HCT116 (cell line): ENCODE measurements around the gene SLC12A3.

Experiments
- ATF3 ChIP-seq: IDR thresholded peaks from 2 replicates; pipeline ENCODE4 v1.6.1; 2012
- CEBPB ChIP-seq: IDR thresholded peaks from 2 replicates; pipeline ENCODE4 v1.6.1; 2012; ENCODE audit warnings: low read depth
- CTCF ChIP-seq, 3 experiments: fragments of 200-600 bp in 1 of 3; sonication (generic) in 1 of 3; IDR thresholded peaks in 2 of 3; conservative IDR thresholded peaks in 1 of 3; 2 replicates each; pipeline ENCODE4 v1.5.1; 2012 to 2017; ENCODE audit warnings: low read depth in 2 of 3, low read length in 2 of 3, antibody characterized with exemption in 1 of 3, borderline replicate concordance in 1 of 3, control low read depth in 1 of 3, mild to moderate bottlenecking in 1 of 3, mixed read lengths in 1 of 3, mixed run types in 1 of 3, moderate library complexity in 1 of 3; ENCODE audit not compliant: insufficient read depth in 1 of 3
- EGR1 ChIP-seq: IDR thresholded peaks from 2 replicates; pipeline ENCODE4 v1.6.1; 2012; ENCODE audit warnings: low read depth
- EZH2 ChIP-seq: fragments of 200-600 bp; sonication (generic); IDR thresholded peaks from 2 replicates; pipeline ENCODE4 v1.6.1; 2017; ENCODE audit warnings: antibody characterized with exemption, mixed run types
- EZH2phosphoT487 ChIP-seq: fragments of 200-600 bp; IDR thresholded peaks from 2 replicates; pipeline ENCODE4 v1.6.1; 2018; ENCODE audit warnings: antibody characterized with exemption, borderline replicate concordance
- POLR2A ChIP-seq: IDR thresholded peaks from 2 replicates; pipeline ENCODE4 v1.7.0; 2011; ENCODE audit warnings: borderline replicate concordance; ENCODE audit not compliant: insufficient read depth, insufficient read length; ENCODE audit errors: extremely low read depth
- POLR2AphosphoS5 ChIP-seq: IDR thresholded peaks from 2 replicates; pipeline ENCODE4 v1.6.1; 2011; ENCODE audit warnings: mild to moderate bottlenecking, low read depth, low read length, moderate library complexity
- RAD21 ChIP-seq: IDR thresholded peaks from 2 replicates; pipeline ENCODE4 v1.6.1; 2012; ENCODE audit warnings: low read depth, mild to moderate bottlenecking

GRCh38 chr16:56860226-56861020, 4.6 kb upstream of the SLC12A3 start:
- TF ChIP-seq EGR1 (no peak), ATF3 (no peak), CTCF (IDR thresholded peaks at IDR 0.05 in 2 of 3, conservative IDR thresholded peaks at IDR 0.05 in 1 of 3; ENCODE audit: borderline replicate concordance in 1 of 3, insufficient read depth in 1 of 3, low read depth in 2 of 3, low read length in 2 of 3) (no peak), EZH2 (no peak), CEBPB (no peak), POLR2A (no peak), RAD21 (no peak), POLR2AphosphoS5 (no peak), EZH2phosphoT487 (no peak)
